Measurements from ENCODE around the gene ANO6. TPM values are rescaled to one million over a fixed set of nuclear protein-coding genes. Genes with fewer than 3 reads are reported as not detected.

The ANO6 gene
- total RNA-seq, 3 donors from 2014 or later (not counting 1 experiment from before 2014, with no cell fraction given), result 26.6 to 31.0 (median 30.4) TPM

DNA sequence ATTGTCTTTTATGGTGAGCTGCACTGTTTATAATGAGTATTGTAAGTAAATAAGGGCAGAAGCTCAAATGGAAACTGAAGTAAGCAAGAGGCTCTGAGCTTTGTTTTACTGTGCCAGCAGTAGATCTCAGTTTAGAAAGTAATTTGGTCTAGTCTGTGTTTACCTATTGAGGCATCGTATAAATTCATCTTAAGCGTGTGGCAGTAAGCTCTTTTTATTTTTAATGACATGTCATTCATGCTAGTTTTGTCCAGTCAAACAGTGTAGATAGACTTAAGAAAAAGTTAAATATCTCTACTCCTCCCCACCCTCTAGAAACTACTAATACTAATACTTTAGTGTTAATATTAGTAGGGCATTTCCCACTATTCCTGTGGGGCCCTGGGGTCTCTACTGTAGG lies 2.0 kb downstream of the ANO6 start:
- intact Hi-C loops (cut with micrococcal nuclease), result loop anchor here (5.0 kb wide), 1 partner anchor 509 kb away; the partner anchor contains the start of gene ARID2
- no peak for ATAC-seq
- no peak overlapping the region for H3K27ac ChIP-seq (ENCODE audit: low read length)
- no peaks in the 10 kb centered on the region for H3K9me3 ChIP-seq (ENCODE audit: control insufficient read depth, insufficient read depth, low read length)
- WGBS (ENCODE audit: insufficient coverage), result 80% methylated on average over 1 of the region's 2 CpGs
- H3K9me3 Mint-ChIP-seq, result no peaks in the 10 kb centered on the region
- H3K4me1 ChIP-seq (ENCODE audit: control insufficient read depth, insufficient read depth, low read length), result peaks cover 10% of the 10 kb centered on the region
- H3K4me3 ChIP-seq (ENCODE audit: low read length), result no peak overlapping the region
- no peaks in the 10 kb centered on the region for H3K36me3 Mint-ChIP-seq
- no peaks in the 10 kb centered on the region for H3K27me3 ChIP-seq (ENCODE audit: control insufficient read depth, insufficient read depth, low read length)
- no peaks in the 10 kb centered on the region for H3K36me3 ChIP-seq (ENCODE audit: control insufficient read depth, insufficient read depth, low read length)
- peak overlapping the region; percentile 93 for H3K4me3 Mint-ChIP-seq
- no peaks in the 10 kb centered on the region for H3K27me3 Mint-ChIP-seq (ENCODE audit: low read depth in 2 of 2)
- peak overlapping the region in 1 of 2 donors; percentile 72 for H3K27ac Mint-ChIP-seq
- TF ChIP-seq, protein P1, sequence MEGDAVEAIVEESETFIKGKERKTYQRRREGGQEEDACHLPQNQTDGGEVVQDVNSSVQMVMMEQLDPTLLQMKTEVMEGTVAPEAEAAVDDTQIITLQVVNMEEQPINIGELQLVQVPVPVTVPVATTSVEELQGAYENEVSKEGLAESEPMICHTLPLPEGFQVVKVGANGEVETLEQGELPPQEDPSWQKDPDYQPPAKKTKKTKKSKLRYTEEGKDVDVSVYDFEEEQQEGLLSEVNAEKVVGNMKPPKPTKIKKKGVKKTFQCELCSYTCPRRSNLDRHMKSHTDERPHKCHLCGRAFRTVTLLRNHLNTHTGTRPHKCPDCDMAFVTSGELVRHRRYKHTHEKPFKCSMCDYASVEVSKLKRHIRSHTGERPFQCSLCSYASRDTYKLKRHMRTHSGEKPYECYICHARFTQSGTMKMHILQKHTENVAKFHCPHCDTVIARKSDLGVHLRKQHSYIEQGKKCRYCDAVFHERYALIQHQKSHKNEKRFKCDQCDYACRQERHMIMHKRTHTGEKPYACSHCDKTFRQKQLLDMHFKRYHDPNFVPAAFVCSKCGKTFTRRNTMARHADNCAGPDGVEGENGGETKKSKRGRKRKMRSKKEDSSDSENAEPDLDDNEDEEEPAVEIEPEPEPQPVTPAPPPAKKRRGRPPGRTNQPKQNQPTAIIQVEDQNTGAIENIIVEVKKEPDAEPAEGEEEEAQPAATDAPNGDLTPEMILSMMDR (IDR thresholded peaks at IDR 0.05), result no peak
- no peak for DNase-seq
- peaks cover 75% of the 10 kb centered on the region in 2 donors for H3K4me1 Mint-ChIP-seq

DNA sequence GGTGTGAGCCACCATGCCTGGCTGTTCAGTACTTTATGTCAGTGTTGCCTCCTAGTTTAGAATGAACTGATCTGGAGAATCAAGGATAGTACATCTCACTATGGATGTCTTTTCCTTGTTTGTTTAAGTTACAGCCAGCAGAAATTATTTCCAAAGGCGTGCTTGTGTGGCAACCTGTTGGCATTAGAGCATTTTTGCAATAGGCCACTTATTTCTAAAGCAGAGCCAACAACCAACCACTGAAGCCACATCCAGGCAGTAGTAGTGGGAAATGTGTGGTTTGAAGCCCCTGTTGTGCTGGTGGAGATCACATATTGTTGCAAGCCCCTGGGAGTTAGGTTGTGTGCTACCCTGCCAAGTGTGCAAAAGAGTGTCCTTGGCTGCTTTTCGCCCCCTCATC lies 3.7 kb downstream of the ANO6 start:
- Histone ChIP-seq H3K27me3 (ENCODE audit: control insufficient read depth, insufficient read depth, low read length) (no peaks in the 10 kb centered on the region), H3K36me3 (ENCODE audit: control insufficient read depth, insufficient read depth, low read length) (no peaks in the 10 kb centered on the region), H3K4me1 (ENCODE audit: control insufficient read depth, insufficient read depth, low read length) (peaks cover 9% of the 10 kb centered on the region), H3K9me3 (ENCODE audit: control insufficient read depth, insufficient read depth, low read length) (no peaks in the 10 kb centered on the region), H3K4me3 (ENCODE audit: low read length) (no peak overlapping the region), H3K27ac (ENCODE audit: low read length) (no peak overlapping the region)
- intact Hi-C loops (cut with micrococcal nuclease), result loop anchor here (5.0 kb wide), 1 partner anchor 508 kb away; the partner anchor contains the start of gene ARID2
- WGBS (ENCODE audit: insufficient coverage), result 88% methylated on average over 2 of the region's 2 CpGs
- TF ChIP-seq, protein P1 (IDR thresholded peaks at IDR 0.05), result no peak
- Mint-ChIP-seq H3K9me3 (no peaks in the 10 kb centered on the region), H3K4me1 (peaks cover 67 to 84% of the 10 kb centered on the region in 2 donors), H3K27me3 (ENCODE audit: low read depth in 2 of 2) (no peaks in the 10 kb centered on the region), H3K27ac (no peak overlapping the region), H3K36me3 (no peaks in the 10 kb centered on the region), H3K4me3 (no peak overlapping the region)
- DNase-seq, result no peak
- no peak for ATAC-seq

DNA sequence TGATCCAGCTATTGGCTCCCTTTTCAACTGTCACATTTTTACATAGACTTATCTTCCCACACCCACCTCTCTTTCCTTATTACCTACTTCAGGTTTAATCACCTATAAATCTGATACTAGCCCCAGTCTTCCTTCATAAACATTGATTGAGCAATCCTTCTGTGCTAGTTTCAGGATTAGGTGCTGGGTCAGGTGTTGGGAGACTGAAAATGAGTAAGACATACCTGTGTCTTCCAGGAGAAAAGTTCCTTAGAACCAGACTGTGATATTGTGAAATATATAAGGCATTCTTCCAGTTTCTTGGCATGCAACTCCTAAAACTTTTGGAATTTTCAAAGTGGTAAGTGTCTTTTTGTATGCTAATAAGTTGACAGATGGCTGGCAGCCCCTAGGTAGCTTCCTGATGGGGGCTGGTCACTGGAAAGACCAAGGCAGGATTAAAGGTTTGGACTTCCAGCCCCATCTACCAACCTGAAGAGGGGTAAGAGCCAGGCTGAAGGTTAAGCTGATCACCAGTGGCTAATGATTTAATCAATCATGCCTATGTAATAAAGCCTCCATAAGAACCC lies 4.6 kb downstream of the ANO6 start:
- H3K27me3 ChIP-seq (ENCODE audit: control insufficient read depth, insufficient read depth, low read length), result no peaks in the 10 kb centered on the region
- H3K4me1 ChIP-seq (ENCODE audit: control insufficient read depth, insufficient read depth, low read length), result peaks cover 7% of the 10 kb centered on the region
- no peak overlapping the region for H3K4me3 ChIP-seq (ENCODE audit: low read length)
- TF ChIP-seq, protein P1 (IDR thresholded peaks at IDR 0.05), result no peak
- intact Hi-C loops (cut with micrococcal nuclease), result no loop called here
- no peaks in the 10 kb centered on the region for H3K36me3 Mint-ChIP-seq
- no peak overlapping the region for H3K27ac Mint-ChIP-seq
- H3K27me3 Mint-ChIP-seq (ENCODE audit: low read depth in 2 of 2), result no peaks in the 10 kb centered on the region
- DNase-seq (no peak), ATAC-seq (no peak)
- no peak overlapping the region for H3K27ac ChIP-seq (ENCODE audit: low read length)
- H3K9me3 ChIP-seq (ENCODE audit: control insufficient read depth, insufficient read depth, low read length), result no peaks in the 10 kb centered on the region
- H3K36me3 ChIP-seq (ENCODE audit: control insufficient read depth, insufficient read depth, low read length), result no peaks in the 10 kb centered on the region
- no peaks in the 10 kb centered on the region for H3K9me3 Mint-ChIP-seq
- peaks cover 60 to 79% of the 10 kb centered on the region in 2 donors for H3K4me1 Mint-ChIP-seq
- no peak overlapping the region for H3K4me3 Mint-ChIP-seq

GRCh38 chr12:45220969-45221368 lies 5.1 kb downstream of the ANO6 start:
- Mint-ChIP-seq H3K36me3 (no peaks in the 10 kb centered on the region), H3K4me1 (peaks cover 55 to 74% of the 10 kb centered on the region in 2 donors), H3K4me3 (no peak overlapping the region), H3K27ac (no peak overlapping the region), H3K27me3 (ENCODE audit: low read depth in 2 of 2) (no peaks in the 10 kb centered on the region), H3K9me3 (no peaks in the 10 kb centered on the region)
- Histone ChIP-seq H3K4me1 (ENCODE audit: control insufficient read depth, insufficient read depth, low read length) (peaks cover 7% of the 10 kb centered on the region), H3K36me3 (ENCODE audit: control insufficient read depth, insufficient read depth, low read length) (no peaks in the 10 kb centered on the region), H3K27me3 (ENCODE audit: control insufficient read depth, insufficient read depth, low read length) (no peaks in the 10 kb centered on the region), H3K9me3 (ENCODE audit: control insufficient read depth, insufficient read depth, low read length) (no peaks in the 10 kb centered on the region), H3K4me3 (ENCODE audit: low read length) (no peak overlapping the region), H3K27ac (ENCODE audit: low read length) (no peak overlapping the region)
- intact Hi-C loops (cut with micrococcal nuclease), result no loop called here
- WGBS (ENCODE audit: insufficient coverage), result 95% methylated on average over 6 of the region's 6 CpGs
- TF ChIP-seq, protein P1 (IDR thresholded peaks at IDR 0.05), result no peak
- ATAC-seq (no peak), DNase-seq (no peak)
